GM18511 (cell line): ENCODE results near the gene FIGNL2.
"Not testable (repeated sequence)": the region's sequence is repeated elsewhere in the genome, so short reads cannot be mapped to it uniquely, and the experiment has no call there.

Experiments used
- ATAC-seq: cut with Tn5 transposase; IDR thresholded peaks from one replicate; pipeline ENCODE4 v1.9.1; 2021; ENCODE audit warnings: mild to moderate bottlenecking, moderate library complexity; ENCODE audit not compliant: unreplicated experiment

FIGNL2 gene

GRCh38 chr12:51848326-51848727 is at the start of gene FIGNL2:
Gene FIGNL2 (minus strand): TSS chr12:51848718. CDS start chr12:51822413, 26,305 bp downstream.
- ATAC-seq = no peak

GRCh38 chr12:51897181-51897580 is 48.7 kb upstream of the FIGNL2 start:
- ATAC-seq = no peak

GRCh38 chr12:51896236-51896635 is 47.7 kb upstream of the FIGNL2 start:
- no peak for ATAC-seq

GRCh38 chr12:51895378-51896135 is 47.0 kb upstream of the FIGNL2 start:
- ATAC-seq = no peak

GRCh38 chr12:51893786-51894185 is 45.3 kb upstream of the FIGNL2 start:
- ATAC-seq = no peak

GRCh38 chr12:51891843-51892242 is 43.3 kb upstream of the FIGNL2 start:
- no peak for ATAC-seq

GRCh38 chr12:51890511-51891171 is 42.1 kb upstream of the FIGNL2 start:
- no peak for ATAC-seq

- no peak for ATAC-seq
Measured at GRCh38 chr12:51890133-51890464, 41.6 kb upstream of the FIGNL2 start.

- ATAC-seq = no peak
Measured at GRCh38 chr12:51889216-51890132, 41.0 kb upstream of the FIGNL2 start.

GRCh38 chr12:51888316-51889215 is 40.0 kb upstream of the FIGNL2 start:
- ATAC-seq = no peak

GRCh38 chr12:51887476-51888315 is 39.2 kb upstream of the FIGNL2 start, which contains the start of gene ANKRD33:
Gene ANKRD33 (plus strand): TSS chr12:51888103. CDS start chr12:51888187, 84 bp downstream.
- no peak for ATAC-seq

GRCh38 chr12:51886021-51886710 is 37.6 kb upstream of the FIGNL2 start:
- no peak for ATAC-seq

- ATAC-seq = not testable (repeated sequence)
Measured at GRCh38 chr12:51885294-51886020, 36.9 kb upstream of the FIGNL2 start.

GRCh38 chr12:51884676-51885229 is 36.2 kb upstream of the FIGNL2 start:
- ATAC-seq = no peak

GRCh38 chr12:51883998-51884675 is 35.6 kb upstream of the FIGNL2 start:
- no peak for ATAC-seq

- no peak for ATAC-seq
Measured at GRCh38 chr12:51883295-51883694, 34.8 kb upstream of the FIGNL2 start.

- no peak for ATAC-seq
Measured at GRCh38 chr12:51879102-51879501, 30.6 kb upstream of the FIGNL2 start.
